Measurements from ENCODE around the gene CFAP157. TPM values are rescaled to one million over a fixed set of nuclear protein-coding genes. Genes with fewer than 3 reads are reported as not detected.

The CFAP157 gene
- total RNA-seq, 1 donor from 2014 or later = not detected

- H3K9me3 Mint-ChIP-seq = no peaks in the 10 kb centered on the region
- no peaks in the 10 kb centered on the region for H3K36me3 Mint-ChIP-seq (ENCODE audit: low read depth)
- intact Hi-C loops (cut with micrococcal nuclease) = no loop called here
- ChIA-PET CTCF (no interaction called here), POLR2A (interaction anchor here (0.8 kb wide), 1 partner anchor 73 kb away, joined by 3 read pairs; no protein-coding TSS in a partner anchor)
- H3K4me3 Mint-ChIP-seq = no peak overlapping the region
- no peak for TF ChIP-seq CTCF (IDR thresholded peaks at IDR 0.05)
- no peaks in the 10 kb centered on the region for H3K27me3 Mint-ChIP-seq
- H3K27ac Mint-ChIP-seq = no peak overlapping the region
- ATAC-seq (ENCODE audit: low read depth) = no peak
- H3K4me1 Mint-ChIP-seq = peaks cover 16% of the 10 kb centered on the region
- DNase-seq = no peak
These were observed 8.4 kb upstream of the CFAP157 start for GRCh38 chr9:127698386-127698785.

GRCh38 chr9:127698985-127699670, 7.7 kb upstream of the CFAP157 start:
- peak; percentile 100 for ATAC-seq (ENCODE audit: low read depth)
- ChIA-PET POLR2A (interaction anchor here (0.6 to 0.8 kb wide), 2 partner anchors 72 to 672 kb away, joined by 3 read pairs; partner anchors contain the start of gene URM1), CTCF (no interaction called here)
- Mint-ChIP-seq H3K4me3 (peak overlapping the region; percentile 83), H3K9me3 (no peaks in the 10 kb centered on the region), H3K36me3 (ENCODE audit: low read depth) (no peaks in the 10 kb centered on the region), H3K27ac (peak overlapping the region; percentile 78), H3K4me1 (peaks cover 16% of the 10 kb centered on the region), H3K27me3 (no peaks in the 10 kb centered on the region)
- peak; percentile 76 for DNase-seq
- intact Hi-C loops (cut with micrococcal nuclease) = loop anchor here (1.0 kb wide), 2 partner anchors 16 to 36 kb away; partner anchors contain the start of genes PTRH1 and TOR2A
- no peak for TF ChIP-seq CTCF (IDR thresholded peaks at IDR 0.05)

- no peaks in the 10 kb centered on the region for H3K27me3 Mint-ChIP-seq
- H3K27ac Mint-ChIP-seq = peak overlapping the region; percentile 50
- H3K36me3 Mint-ChIP-seq (ENCODE audit: low read depth) = no peaks in the 10 kb centered on the region
- intact Hi-C loops (cut with micrococcal nuclease) = no loop called here
- no peak for ATAC-seq (ENCODE audit: low read depth)
- peak overlapping the region; percentile 11 for H3K4me3 Mint-ChIP-seq
- ChIA-PET POLR2A (interaction anchor here (0.6 kb wide), 1 partner anchor 671 kb away, joined by 3 read pairs; the partner anchor contains the start of gene URM1), CTCF (no interaction called here)
- no peak for DNase-seq
- no peaks in the 10 kb centered on the region for H3K9me3 Mint-ChIP-seq
- TF ChIP-seq CTCF (IDR thresholded peaks at IDR 0.05) = no peak
- peaks cover 16% of the 10 kb centered on the region for H3K4me1 Mint-ChIP-seq
These were observed 6.6 kb upstream of the CFAP157 start for GRCh38 chr9:127700140-127700539.

- DNase-seq (no peak), ATAC-seq (ENCODE audit: low read depth) (no peak)
- Mint-ChIP-seq H3K4me3 (no peak overlapping the region), H3K27ac (no peak overlapping the region), H3K36me3 (ENCODE audit: low read depth) (no peaks in the 10 kb centered on the region), H3K27me3 (no peaks in the 10 kb centered on the region), H3K9me3 (no peaks in the 10 kb centered on the region), H3K4me1 (peaks cover 16% of the 10 kb centered on the region)
- ChIA-PET CTCF (no interaction called here), POLR2A (no interaction called here)
- intact Hi-C loops (cut with micrococcal nuclease) = no loop called here
- no peak for TF ChIP-seq CTCF (IDR thresholded peaks at IDR 0.05)
These were observed 6.1 kb upstream of the CFAP157 start for GRCh38 chr9:127700594-127701255.

GRCh38 chr9:127703289-127703946, 3.4 kb upstream of the CFAP157 start:
- intact Hi-C loops (cut with micrococcal nuclease) = no loop called here
- Mint-ChIP-seq H3K9me3 (no peaks in the 10 kb centered on the region), H3K27me3 (no peaks in the 10 kb centered on the region), H3K4me1 (peaks cover 20% of the 10 kb centered on the region), H3K27ac (no peak overlapping the region), H3K36me3 (ENCODE audit: low read depth) (no peaks in the 10 kb centered on the region), H3K4me3 (no peak overlapping the region)
- POLR2A ChIA-PET = interaction anchor here (0.8 kb wide), 1 partner anchor 980 kb away, joined by 3 read pairs; no protein-coding TSS in a partner anchor
- no peak for TF ChIP-seq CTCF (IDR thresholded peaks at IDR 0.05)
- DNase-seq (no peak), ATAC-seq (ENCODE audit: low read depth) (no peak)
- CTCF ChIA-PET = no interaction called here

All from activated B cell treated with CpG ODN at 0.5 μM for 24 hours (primary cell).